HL-60 (cell line): ENCODE data around the gene TMEM9.

Source experiments
- DNase-seq, 2 experiments: peaks; one replicate each; pipeline ENCODE4 v3.0.0-alpha.2; 2010 to 2020; ENCODE audit warnings: low read depth in 1 of 2, low spot score in 1 of 2
- H3K27ac ChIP-seq: fragments of 250-450 bp; sonication (Bioruptor Pico); replicated peaks from 2 replicates; pipeline ENCODE4 v1.5.1; 2020; ENCODE audit warnings: mild to moderate bottlenecking, moderate library complexity
- H3K27me3 ChIP-seq: fragments of 250-450 bp; sonication (Bioruptor Pico); 2 replicates; pipeline ENCODE4 v1.5.1; 2021; ENCODE audit warnings: mild to moderate bottlenecking, moderate library complexity; ENCODE audit not compliant: insufficient read depth, poor library complexity, severe bottlenecking
- H3K4me3 ChIP-seq: replicated peaks from 2 replicates; pipeline ENCODE4 v1.5.1; 2011; ENCODE audit warnings: mild to moderate bottlenecking, control low read depth, low read length; ENCODE audit not compliant: insufficient read depth
- CTCF ChIP-seq: IDR thresholded peaks from one replicate; pipeline ENCODE4 v1.5.1; 2011; ENCODE audit warnings: low read length, control low read depth, inconsistent platforms; ENCODE audit not compliant: insufficient read depth
- GABPA ChIP-seq: IDR thresholded peaks from 2 replicates; pipeline ENCODE4 v1.6.1; 2012; ENCODE audit warnings: low read depth
- POLR2AphosphoS5 ChIP-seq: IDR thresholded peaks from 2 replicates; pipeline ENCODE4 v1.6.1; 2012; ENCODE audit warnings: low read depth
- REST ChIP-seq: IDR thresholded peaks from 2 replicates; pipeline ENCODE4 v1.6.1; 2012; ENCODE audit warnings: low read depth; ENCODE audit not compliant: insufficient replicate concordance
- SPI1 ChIP-seq: IDR thresholded peaks from 2 replicates; pipeline ENCODE4 v1.6.1; 2012; ENCODE audit warnings: low read depth, mild to moderate bottlenecking, borderline replicate concordance

The TMEM9 gene

GRCh38 chr1:201192261-201192788 lies 38.1 kb upstream of the TMEM9 start:
- H3K27ac ChIP-seq = no peak overlapping the region
- no peak for TF ChIP-seq CTCF
- no peak for TF ChIP-seq REST
- TF ChIP-seq GABPA = no peak
- TF ChIP-seq POLR2AphosphoS5 = no peak
- H3K4me3 ChIP-seq = no peak overlapping the region
- H3K27me3 ChIP-seq = peaks cover 3% of the 10 kb centered on the region
- DNase-seq = no peak

- H3K27ac ChIP-seq = no peak overlapping the region
- TF ChIP-seq SPI1 (no peak), GABPA (no peak), CTCF (no peak), REST (no peak), POLR2AphosphoS5 (no peak)
- H3K4me3 ChIP-seq = no peak overlapping the region
- no peak for DNase-seq
- peaks cover 3% of the 10 kb centered on the region for H3K27me3 ChIP-seq
Measured at GRCh38 chr1:201191653-201192260, 37.5 kb upstream of the TMEM9 start.

- TF ChIP-seq REST (no peak), GABPA (no peak), CTCF (no peak), POLR2AphosphoS5 (no peak), SPI1 (no peak)
- no peak for DNase-seq
- H3K27ac ChIP-seq = no peak within 1 kb of the TSS
- H3K27me3 ChIP-seq = peaks cover 3% of the 10 kb centered on the region
- H3K4me3 ChIP-seq = no peak within 1 kb of the TSS
Measured at GRCh38 chr1:201190624-201191051, 36.4 kb upstream of the TMEM9 start, which contains the start of gene IGFN1. TSS of gene IGFN1 (plus strand) at chr1:201190824. CDS start at chr1:201193294, 2,470 bp downstream.
